Fibroblast of the aortic adventitia (primary cell): ENCODE data around the gene RDM1. TPM values are rescaled to one million over a fixed set of nuclear protein-coding genes. Genes with fewer than 3 reads are reported as not detected.

Experiments
- DNase-seq: peaks from one replicate; pipeline ENCODE4 v3.0.0-alpha.2; 2010; ENCODE audit warnings: low read depth
- H3K4me3 ChIP-seq: 2 replicates; pipeline ENCODE4 v1.5.1; 2011; ENCODE audit warnings: low read depth, mild to moderate bottlenecking, control low read depth, low read length, moderate library complexity
- total RNA-seq: library from RNA; depleted of rRNA; stranded (reverse); fragments of >200 nt; gene quantifications from 2 replicates; pipeline ENCODE4 v1.2.3, GENCODE V29; 2012; ENCODE audit warnings: low replicate concordance
- TF ChIP-seq, protein P1 (sequence below): IDR thresholded peaks from 2 replicates; pipeline ENCODE4 v1.5.1; 2011; ENCODE audit warnings: mild to moderate bottlenecking, low read length, control low read depth, inconsistent platforms; ENCODE audit not compliant: insufficient read depth

Gene RDM1
- total RNA-seq, 1 donor = 0.45 TPM

DNA sequence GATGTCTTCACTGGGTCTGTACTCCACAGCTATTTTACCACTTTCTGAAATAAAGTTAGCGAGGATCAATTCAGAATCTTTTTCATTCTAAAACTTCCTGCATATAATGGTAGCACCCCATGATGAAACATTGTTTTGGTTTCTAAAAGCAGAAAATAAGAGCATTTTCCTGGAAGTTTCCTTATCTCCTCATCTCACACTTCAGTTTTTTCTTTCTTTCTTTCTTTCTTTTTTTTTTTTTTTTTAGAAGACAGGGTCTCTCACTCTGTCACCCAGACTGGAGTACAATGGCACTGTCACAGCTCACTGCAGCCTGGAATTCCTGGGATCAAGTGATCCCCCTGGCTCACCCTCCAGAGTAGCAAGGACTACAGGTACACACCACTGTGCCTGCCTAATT, 10.3 kb downstream of the RDM1 start:
- no peak overlapping the region for H3K4me3 ChIP-seq
- TF ChIP-seq, protein P1, sequence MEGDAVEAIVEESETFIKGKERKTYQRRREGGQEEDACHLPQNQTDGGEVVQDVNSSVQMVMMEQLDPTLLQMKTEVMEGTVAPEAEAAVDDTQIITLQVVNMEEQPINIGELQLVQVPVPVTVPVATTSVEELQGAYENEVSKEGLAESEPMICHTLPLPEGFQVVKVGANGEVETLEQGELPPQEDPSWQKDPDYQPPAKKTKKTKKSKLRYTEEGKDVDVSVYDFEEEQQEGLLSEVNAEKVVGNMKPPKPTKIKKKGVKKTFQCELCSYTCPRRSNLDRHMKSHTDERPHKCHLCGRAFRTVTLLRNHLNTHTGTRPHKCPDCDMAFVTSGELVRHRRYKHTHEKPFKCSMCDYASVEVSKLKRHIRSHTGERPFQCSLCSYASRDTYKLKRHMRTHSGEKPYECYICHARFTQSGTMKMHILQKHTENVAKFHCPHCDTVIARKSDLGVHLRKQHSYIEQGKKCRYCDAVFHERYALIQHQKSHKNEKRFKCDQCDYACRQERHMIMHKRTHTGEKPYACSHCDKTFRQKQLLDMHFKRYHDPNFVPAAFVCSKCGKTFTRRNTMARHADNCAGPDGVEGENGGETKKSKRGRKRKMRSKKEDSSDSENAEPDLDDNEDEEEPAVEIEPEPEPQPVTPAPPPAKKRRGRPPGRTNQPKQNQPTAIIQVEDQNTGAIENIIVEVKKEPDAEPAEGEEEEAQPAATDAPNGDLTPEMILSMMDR = no peak
- no peak for DNase-seq

DNA sequence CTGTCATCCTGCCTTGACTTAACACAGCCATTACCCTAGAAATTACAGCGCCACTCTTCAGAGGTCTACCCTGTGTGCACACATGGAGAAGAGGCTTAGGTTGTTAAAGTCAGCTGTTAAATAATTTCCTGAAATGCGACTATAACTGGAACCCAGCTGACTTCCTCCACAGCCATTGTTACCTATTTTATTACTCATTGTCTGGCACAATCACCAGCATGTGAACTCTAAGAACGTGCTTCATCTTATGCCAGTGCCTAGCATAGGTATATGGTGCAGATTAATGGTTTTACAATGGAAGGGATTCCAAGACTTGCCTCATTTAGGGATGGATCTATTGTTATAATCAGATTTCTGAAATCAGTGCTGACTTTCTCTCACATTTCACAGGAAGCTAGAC, 11.9 kb downstream of the RDM1 start:
- no peak overlapping the region for H3K4me3 ChIP-seq
- no peak for DNase-seq
- TF ChIP-seq, protein P1 = no peak

DNA sequence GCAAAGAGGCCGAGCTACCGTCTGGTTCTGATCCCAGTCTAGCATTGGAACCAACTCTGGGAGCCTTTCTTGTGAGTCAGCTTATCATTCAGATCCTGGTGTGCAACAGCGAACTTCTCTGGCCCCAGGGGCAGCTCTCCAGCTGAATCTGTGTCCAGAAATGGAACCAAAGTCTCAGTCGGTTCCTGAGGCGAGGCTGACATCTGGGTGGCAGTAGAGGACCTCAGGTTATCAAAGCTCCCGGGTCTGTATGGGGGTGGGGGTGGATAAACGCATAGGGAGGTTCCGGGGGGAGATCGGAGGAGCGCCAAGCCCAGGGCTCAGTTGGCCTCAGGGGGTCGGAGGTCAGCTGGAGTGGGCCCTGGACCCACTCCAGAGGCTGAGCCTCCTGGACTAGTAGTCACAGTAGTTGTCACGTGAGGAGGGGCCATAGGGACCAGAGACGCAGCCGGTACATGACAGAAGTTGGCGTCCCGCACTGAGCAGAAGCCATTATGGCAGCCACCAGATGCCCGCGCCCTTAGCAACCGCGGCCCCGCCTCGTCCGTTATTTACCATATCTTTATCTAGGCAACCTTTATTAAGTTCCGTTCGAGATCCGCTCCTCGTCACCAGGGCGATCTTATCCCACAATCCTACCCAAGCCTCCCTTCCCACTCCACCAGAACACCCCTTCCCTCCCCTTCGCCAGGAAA, 12.9 kb downstream of the RDM1 start:
- DNase-seq = no peak
- H3K4me3 ChIP-seq = no peak overlapping the region
- TF ChIP-seq, protein P1 = no peak

DNA sequence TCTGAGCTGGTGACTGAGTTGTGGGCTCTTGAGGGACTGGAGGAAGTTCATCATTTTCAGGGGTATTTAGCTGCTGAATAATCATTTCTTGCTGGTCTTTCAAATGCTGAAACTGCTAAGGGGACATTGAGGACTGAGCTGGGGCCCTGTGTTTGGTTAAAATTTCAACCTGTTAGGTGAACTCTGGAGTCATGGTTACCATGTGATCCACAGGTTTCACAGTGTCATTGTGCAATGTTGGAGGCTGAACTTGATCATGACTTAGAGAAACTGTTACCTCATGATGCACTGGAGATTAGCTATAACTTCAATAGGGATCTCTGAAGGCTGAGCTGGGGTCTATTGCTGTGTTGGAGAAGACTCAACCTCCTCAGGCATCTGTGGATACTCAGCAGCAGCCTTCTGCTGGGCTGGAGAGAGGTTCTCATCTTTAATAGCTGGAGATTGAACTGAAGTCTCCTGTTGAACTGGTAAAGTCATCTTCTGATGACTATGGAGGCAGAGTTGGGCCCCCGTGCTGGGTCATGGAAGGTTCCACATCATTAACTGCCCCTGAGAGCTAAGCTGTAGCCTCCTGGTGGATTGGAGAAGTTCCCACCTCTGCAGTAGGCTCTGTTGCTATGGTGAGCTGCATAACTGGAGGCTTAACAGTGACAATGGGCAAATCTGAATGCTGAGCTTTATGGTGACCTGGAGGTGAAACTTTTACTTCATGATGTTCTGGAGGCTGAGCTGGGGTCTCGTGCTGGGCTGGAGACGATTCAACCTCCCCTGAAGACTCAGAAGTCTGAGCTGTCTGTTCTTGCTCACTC, 15.2 kb downstream of the RDM1 start:
- TF ChIP-seq, protein P1 = no peak
- DNase-seq = no peak
- no peak overlapping the region for H3K4me3 ChIP-seq

DNA sequence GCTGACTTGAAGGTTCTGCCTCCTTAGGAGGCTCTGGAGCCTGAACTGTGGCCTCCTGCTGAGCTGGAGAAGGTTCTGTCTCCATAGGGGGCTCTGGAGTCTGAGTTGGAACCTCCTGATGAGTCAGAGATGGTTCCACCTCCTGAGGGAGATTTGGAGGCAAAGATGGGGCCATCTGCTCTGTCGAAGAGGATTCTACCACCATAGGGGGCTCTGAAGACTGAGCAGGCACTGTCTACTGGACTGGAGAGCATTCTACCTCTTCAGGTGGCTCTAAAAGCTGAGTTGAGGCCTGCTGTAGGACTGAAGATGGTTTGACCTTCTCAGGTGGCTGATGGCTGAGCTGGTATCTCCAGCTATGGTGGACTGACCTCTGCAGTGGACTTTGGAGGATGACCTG, 16.2 kb downstream of the RDM1 start:
- TF ChIP-seq, protein P1 = no peak
- H3K4me3 ChIP-seq = no peak overlapping the region
- no peak for DNase-seq

DNA sequence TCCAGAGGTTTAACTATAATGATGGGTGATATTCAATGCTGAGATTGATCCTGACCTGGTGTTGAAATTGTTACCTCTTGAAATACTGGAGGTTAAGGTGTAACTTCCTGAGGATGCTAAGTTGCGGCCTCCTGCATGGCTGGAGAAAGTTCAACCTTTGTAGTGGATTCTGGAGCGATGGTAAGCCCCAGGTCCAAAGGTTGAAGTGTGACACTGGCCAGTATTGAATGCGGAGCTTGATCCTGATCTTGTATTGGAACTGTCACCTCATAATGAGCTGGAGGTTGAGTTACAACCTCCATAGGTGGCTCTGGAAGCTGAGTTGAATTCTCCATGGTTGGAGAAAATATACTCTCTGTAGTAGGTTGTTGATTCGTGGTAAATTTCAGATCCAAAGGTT, 17.0 kb downstream of the RDM1 start:
- DNase-seq = no peak
- no peak overlapping the region for H3K4me3 ChIP-seq
- TF ChIP-seq, protein P1 = no peak
